GM12874 (cell line): ENCODE results near the gene TMTC1.

Experiments used
- CTCF ChIP-seq: IDR thresholded peaks from 2 replicates; pipeline ENCODE4 v1.5.1; 2011; ENCODE audit warnings: low read depth, mild to moderate bottlenecking, control low read depth, low read length, moderate library complexity; ENCODE audit not compliant: insufficient read depth

Gene TMTC1

GRCh38 chr12:29730481-29730880, 53.3 kb downstream of the TMTC1 start:
- no peak for TF ChIP-seq CTCF

GRCh38 chr12:29728030-29728429, 55.7 kb downstream of the TMTC1 start:
- TF ChIP-seq CTCF: no peak

- TF ChIP-seq CTCF: no peak
Observed at GRCh38 chr12:29726741-29727348, 56.9 kb downstream of the TMTC1 start.

- no peak for TF ChIP-seq CTCF
Observed at GRCh38 chr12:29726321-29726692, 57.4 kb downstream of the TMTC1 start.

- TF ChIP-seq CTCF: no peak
Observed at GRCh38 chr12:29725587-29726320, 58.0 kb downstream of the TMTC1 start.

GRCh38 chr12:29722164-29722563, 61.6 kb downstream of the TMTC1 start:
- TF ChIP-seq CTCF: no peak

GRCh38 chr12:29719381-29719780, 64.4 kb downstream of the TMTC1 start:
- no peak for TF ChIP-seq CTCF
